ENCODE data around the gene FRMPD4.

The FRMPD4 gene

GRCh38 chrX:12307961-12308360 lies 169.7 kb downstream of the FRMPD4 start:
- no peak for DNase-seq

GRCh38 chrX:12308420-12308819 lies 170.1 kb downstream of the FRMPD4 start:
- DNase-seq, result no peak

DNA sequence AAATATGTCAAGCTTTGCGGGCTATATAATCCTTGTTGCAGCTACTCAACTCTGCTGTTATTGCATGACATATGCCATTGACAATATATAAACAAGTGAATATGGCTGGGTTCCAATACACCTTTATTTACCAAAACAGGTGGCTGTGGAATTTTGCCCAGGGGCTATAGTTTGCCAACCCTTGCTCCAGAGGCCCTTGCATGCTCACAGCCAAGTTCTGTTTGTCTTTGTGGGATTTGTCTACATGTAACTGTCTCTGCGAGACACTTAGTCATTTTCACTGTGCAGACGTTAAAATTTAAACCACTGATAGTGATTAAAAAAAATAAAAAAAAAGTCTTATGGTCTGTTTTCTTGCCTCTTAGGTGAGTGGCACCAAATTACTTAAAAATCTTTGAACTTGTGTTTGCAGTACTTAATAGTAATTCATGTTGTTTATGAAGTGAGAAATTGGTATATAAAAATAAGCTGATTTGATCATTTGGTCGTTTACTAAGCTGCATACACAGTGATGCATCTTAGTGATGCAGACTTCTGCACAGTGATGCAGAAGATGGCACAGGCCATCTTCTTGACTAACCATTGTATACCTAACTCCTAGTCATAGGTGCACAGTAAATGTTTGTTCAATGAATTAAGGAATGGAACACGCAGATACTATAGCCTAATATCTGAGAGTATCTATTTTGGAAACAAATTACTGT lies 170.9 kb downstream of the FRMPD4 start:
- DNase-seq, result no peak

GRCh38 chrX:12309744-12310076 lies 171.4 kb downstream of the FRMPD4 start:
- DNase-seq, result no peak

GRCh38 chrX:12314651-12315050 lies 176.4 kb downstream of the FRMPD4 start:
- DNase-seq, result no peak

GRCh38 chrX:12315526-12315925 lies 177.3 kb downstream of the FRMPD4 start:
- no peak for DNase-seq

DNA sequence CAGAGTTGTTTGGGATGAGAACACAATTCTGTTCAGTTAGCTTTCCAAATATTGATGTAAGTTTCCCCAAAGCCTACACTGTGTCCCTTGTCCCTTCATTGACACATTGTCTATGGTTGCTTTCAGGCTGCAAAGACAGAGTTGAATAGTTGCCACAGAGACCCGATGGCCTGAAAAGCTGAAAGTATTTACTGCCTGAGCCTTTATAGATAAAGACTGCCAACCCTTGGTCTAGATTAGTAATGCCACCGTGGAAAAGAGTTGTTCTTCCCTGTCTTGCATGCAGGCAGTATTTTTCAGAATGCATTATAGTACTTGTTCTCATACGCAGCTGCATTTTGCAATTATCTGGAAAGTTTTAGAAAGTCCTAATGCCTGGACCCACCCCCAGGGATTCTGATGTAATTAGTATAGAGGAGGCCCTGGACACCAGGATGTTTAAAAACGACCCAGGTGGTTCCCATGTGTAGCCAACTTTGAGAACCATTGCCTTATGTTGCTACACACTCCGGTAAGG lies 180.8 kb downstream of the FRMPD4 start:
- DNase-seq, result no peak

DNA sequence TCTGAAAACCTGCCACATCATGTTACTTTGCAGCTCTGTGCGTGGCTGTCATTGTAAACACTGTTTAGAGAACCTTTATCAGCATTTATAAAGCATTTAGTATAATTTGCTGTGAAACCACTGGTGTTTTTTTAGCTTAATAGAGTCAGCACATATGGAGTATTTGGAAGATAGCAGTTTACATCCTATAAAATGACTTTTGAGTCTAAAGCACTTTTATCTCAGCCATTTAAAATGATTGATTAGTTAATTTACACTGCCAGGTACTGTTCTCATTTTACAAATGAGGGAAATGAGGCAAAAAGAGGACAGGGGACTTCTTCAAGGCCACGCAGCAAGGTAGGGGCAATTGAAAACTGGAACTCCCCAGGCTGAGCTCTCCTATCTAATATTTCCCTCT lies 181.7 kb downstream of the FRMPD4 start:
- DNase-seq, result no peak

DNA sequence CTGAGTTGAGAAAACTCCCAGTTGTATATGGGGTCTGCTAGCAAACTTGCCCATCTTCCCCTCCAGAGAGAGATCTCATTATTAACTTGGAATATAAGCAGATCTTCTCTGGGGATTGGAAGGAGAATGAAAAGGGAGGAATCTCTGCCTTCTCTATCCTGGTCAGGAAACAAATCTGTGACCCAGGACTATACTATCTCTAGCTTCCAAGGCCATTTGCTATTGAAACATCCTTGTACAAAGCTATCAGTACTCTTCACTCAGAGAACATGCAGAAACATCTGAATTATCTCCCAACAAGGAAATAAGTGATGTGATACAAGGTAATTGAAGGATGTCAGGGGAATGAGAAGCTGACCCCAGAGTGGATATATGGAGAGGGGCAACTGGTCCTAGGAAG lies 183.8 kb downstream of the FRMPD4 start:
- DNase-seq, result no peak

DNA sequence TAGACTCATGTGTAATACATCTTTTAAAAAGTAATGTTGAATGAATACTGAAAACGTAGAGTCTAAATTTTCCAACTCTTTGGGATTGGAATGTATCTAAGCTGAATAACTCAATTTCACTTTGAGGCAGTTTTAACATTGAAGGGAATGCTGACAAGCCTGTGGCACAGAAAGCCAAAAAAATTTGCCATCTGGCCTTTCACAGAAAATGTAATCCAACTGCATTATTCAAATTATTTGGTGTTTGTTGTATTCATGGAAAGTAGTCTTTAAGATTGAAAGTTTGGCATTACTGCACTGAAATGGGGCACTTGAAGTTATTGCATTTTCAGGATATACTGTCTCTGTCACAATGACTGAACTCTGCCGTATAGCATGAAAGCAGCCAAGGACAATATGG lies 186.9 kb downstream of the FRMPD4 start:
- DNase-seq, result no peak

DNA sequence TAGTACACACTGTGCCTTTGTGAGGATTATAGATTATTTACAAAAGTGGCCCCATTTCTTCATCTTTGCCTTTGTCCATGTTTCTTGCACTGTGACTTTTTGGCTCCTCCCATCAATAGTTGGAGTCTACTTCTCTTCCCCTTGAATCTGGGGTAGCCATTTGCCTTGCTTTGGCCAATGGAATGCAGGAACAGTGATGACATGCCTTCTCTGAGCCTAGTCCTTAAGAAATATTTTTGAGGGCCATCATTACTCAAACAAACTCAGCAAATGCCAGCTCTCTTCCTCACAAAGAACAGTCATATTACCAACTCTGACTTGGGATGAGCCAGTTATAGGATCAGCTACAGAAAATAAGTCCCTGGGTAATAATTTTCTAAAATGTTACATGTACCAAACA lies 189.6 kb downstream of the FRMPD4 start:
- no peak for DNase-seq

DNA sequence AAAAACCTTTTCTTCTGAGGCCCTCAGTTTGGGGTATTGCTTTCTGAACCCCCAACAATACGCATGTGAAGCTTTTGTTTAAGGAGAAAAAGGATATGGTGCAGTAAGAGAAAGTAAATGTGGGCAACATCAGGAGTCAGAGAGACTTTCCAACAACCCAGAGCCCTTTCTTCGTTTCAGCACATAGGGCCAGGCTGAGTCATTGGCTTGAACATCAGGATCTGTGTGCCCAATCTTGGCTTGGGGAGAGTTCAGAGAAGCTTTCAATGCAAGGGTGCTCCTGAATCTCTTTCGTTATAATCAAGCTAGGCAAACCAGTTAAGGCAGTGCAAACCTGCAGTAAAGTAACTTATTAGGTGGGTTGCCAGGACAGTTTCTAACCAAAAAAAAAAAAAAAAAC lies 191.2 kb downstream of the FRMPD4 start:
- DNase-seq, result no peak

DNA sequence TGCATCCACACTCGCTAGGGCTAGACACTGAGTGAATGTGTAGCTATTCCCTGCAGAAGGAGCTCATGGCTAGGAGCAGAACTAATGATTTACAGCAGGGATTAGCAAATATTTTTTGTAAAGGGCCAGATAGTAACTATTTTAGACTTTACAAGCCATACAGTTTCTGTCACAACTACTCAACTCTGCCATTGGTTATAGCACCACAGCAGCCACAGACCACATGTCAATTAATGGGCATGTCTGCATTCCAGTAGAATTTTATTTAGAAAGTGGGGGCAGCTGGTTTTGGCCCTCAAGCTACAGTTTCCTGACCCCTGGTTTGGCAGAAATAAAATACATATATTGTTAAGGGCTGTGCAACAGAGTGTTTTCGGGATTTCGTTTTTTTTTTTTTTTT lies 192.6 kb downstream of the FRMPD4 start:
- no peak for DNase-seq

- no peak for DNase-seq
These were observed 194.6 kb downstream of the FRMPD4 start for GRCh38 chrX:12332786-12333347.

DNA sequence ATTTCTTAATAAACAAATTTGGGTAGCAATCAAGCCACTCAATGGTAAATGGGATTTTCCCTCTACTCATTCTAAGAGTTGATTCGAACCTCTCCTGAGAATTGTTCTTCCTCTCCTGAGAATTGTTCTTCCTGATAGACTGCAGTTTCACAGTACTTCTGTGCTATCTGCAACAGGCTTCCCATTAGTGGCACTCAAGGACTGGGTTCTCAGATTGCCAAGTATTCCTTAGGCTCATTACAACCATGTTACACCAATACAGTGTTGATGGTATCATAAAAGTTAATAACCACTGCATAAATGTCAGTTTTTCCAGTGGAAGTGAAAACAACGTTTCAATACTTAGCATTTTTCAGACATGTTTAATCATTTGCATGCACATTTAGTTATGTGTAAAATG lies 201.6 kb downstream of the FRMPD4 start:
- no peak for DNase-seq

DNA sequence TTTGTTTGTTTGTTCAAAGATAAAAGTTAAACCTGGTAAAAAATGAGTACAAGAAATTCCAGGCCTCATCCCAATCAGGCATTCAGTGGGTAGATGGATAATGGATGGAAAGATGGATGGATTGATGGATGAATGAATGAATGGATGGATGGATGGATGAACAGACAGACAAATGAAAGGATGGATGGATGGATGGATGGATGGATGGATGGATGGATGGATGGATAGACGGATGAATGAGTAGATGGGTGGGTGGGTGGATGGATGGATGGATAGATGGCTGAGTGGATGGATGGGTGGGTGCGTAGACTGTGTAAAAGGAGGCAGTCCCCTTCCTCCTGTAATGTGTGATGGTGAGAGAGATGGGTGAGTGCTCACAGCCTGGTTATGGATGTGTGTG lies 206.7 kb downstream of the FRMPD4 start:
- no peak for DNase-seq

GRCh38 chrX:12349201-12349600 lies 210.9 kb downstream of the FRMPD4 start:
- no peak for DNase-seq

DNA sequence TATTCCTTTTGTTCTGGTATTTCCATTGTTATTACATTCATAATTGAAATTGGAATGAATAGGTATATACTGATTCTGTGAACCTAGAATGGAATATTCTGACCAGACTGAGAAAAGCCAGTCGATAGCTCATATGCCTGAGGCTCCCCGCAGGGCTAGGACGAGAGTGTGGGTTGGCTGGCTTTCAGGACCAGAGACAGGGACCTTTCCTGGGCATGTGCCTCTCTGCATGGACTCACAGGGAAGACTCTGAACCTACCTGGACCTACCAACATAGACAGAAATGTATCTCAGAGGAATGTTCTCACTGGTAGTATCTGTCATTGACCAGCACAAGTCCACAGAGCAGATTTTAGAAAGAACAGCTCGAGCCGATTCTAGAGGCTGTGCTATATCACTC lies 214.6 kb downstream of the FRMPD4 start:
- DNase-seq, result no peak

GRCh38 chrX:12360383-12360782 lies 222.1 kb downstream of the FRMPD4 start:
- DNase-seq, result no peak

- no peak for DNase-seq
These were observed 222.8 kb downstream of the FRMPD4 start for GRCh38 chrX:12360986-12361598.

- no peak for DNase-seq
These were observed 224.9 kb downstream of the FRMPD4 start for GRCh38 chrX:12363216-12363615.

DNA sequence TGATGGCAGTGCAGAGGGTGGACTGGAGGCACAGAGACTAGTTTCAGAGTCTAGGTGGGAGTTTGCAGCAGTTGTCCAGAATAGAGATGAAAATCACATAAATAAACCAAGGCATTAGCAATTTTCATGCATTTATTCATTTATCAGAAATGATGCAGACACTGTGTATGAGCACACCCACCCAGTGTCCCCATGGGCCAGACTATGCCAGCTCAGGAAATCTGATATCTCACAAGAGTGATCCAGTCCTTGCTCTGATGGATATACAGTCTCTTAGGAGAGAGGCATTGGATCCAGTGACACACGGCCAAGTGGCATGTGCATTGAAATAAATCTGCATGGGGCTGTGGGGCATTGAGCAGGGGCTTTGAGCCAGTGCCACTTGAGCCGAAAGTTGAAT lies 228.2 kb downstream of the FRMPD4 start:
- no peak for DNase-seq

DNA sequence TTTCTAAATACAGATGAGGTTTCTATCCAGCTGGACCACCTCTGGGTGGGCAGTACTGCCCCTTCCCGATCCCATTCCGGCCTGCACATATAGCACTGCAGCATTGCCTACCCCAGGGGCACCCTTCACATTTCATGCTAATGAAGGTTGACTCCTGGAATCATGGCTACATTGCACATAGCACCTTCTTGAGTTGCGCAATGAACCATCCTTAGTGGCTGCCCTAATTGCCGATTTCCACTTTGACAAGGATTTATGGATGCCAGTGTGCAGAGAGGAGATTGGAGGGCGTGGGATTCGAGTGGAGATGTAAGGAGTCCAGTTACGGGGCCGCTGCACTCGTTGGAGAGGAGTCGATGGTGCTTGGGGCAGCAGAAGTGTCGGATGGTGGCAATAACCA lies 229.0 kb downstream of the FRMPD4 start:
- DNase-seq, result no peak

DNA sequence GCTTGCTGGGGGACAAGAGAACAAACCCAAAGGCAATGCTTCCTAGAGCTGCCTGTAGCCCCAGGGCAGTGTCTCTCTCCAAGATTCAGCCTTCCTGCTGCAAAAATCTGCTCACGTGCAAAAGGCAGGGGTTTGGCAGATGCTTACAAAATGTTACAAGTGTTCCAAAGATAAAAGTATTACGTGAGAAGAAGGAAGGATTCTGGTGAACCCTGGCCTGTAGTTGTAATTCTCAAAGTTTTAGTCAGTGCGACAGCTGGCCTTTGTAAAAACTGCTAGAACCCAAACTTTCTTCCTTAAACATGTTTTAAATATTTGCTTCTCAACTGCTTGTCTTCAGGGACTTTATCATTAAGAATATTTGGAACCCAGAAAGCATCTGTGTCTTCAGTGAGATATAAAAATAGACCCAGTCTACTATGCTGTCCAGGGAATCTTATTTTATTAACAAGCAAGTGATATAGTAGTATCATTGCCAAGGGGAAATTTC lies 232.3 kb downstream of the FRMPD4 start:
- no peak for DNase-seq

Data from left hindlimb (tissue), 1 donor.